A673 (cell line): Measurements from ENCODE around the gene MESP1. TPM values are rescaled to one million over a fixed set of nuclear protein-coding genes. Genes with fewer than 3 reads are reported as not detected.

ENCODE experiments used
- BruUV-seq: library from RNA; stranded (reverse); fragments of 400-500 nt; replicated peaks from 2 replicates; lab custom pipeline; 2021; lab: Mats Ljungman, UMichigan
- CTCF ChIA-PET: fragments of 300-600 bp; sonication (Branson Sonifier 250); formaldehyde crosslinking; loops from one replicate; lab custom pipeline; 2022; ENCODE audit warnings: antibody characterized with exemption; lab: Charles Lee
- POLR2A ChIA-PET: fragments of 300-600 bp; sonication (Branson Sonifier 250); formaldehyde crosslinking; loops from one replicate; lab custom pipeline; 2022; ENCODE audit warnings: antibody characterized with exemption; ENCODE audit not compliant: low non-redundant PET; lab: Charles Lee
- DNase-seq: peaks from one replicate; pipeline ENCODE4 v3.0.0-alpha.2; 2015; ENCODE audit warnings: low spot score
- H3K27ac ChIP-seq: fragments of 200-600 bp; sonication (generic); 2 replicates; pipeline ENCODE4 v1.5.1; 2016; ENCODE audit warnings: mixed run types, low read depth, mild to moderate bottlenecking, mixed read lengths, antibody characterized with exemption, low read length; ENCODE audit not compliant: poor library complexity, severe bottlenecking
- H3K27me3 ChIP-seq: fragments of 200-600 bp; sonication (generic); replicated peaks from 2 replicates; pipeline ENCODE4 v1.6.1; 2017; ENCODE audit warnings: mixed run types, low read depth, mild to moderate bottlenecking, mixed read lengths, antibody characterized with exemption, low read length; ENCODE audit not compliant: insufficient read depth, poor library complexity
- H3K36me3 ChIP-seq: fragments of 200-600 bp; sonication (generic); 2 replicates; pipeline ENCODE4 v1.6.1; 2016; ENCODE audit warnings: mixed run types, mild to moderate bottlenecking, mixed read lengths, antibody characterized with exemption, low read length; ENCODE audit not compliant: insufficient read depth, poor library complexity, severe bottlenecking
- H3K4me1 ChIP-seq: fragments of 200-600 bp; sonication (generic); 2 replicates; pipeline ENCODE4 v1.6.1; 2017; ENCODE audit warnings: mixed run types, mild to moderate bottlenecking, mixed read lengths, antibody characterized with exemption, low read length; ENCODE audit not compliant: insufficient read depth, poor library complexity, severe bottlenecking
- H3K4me3 ChIP-seq: fragments of 200-600 bp; sonication (generic); 2 replicates; pipeline ENCODE4 v1.5.1; 2016; ENCODE audit warnings: low read depth, mixed run types, mild to moderate bottlenecking, mixed read lengths, low read length; ENCODE audit not compliant: poor library complexity, severe bottlenecking
- H3K9me3 ChIP-seq: fragments of 200-600 bp; sonication (generic); 2 replicates; pipeline ENCODE4 v1.6.1; 2016; ENCODE audit warnings: mixed run types, low read depth, mild to moderate bottlenecking, mixed read lengths, antibody characterized with exemption, low read length; ENCODE audit not compliant: poor library complexity, severe bottlenecking
- EZH2 ChIP-seq: fragments of 200-600 bp; sonication (generic); IDR thresholded peaks from 2 replicates; pipeline ENCODE4 v1.6.1; 2017; ENCODE audit warnings: borderline replicate concordance, low read depth, mild to moderate bottlenecking, mixed read lengths, antibody characterized with exemption, low read length; ENCODE audit not compliant: poor library complexity, severe bottlenecking
- intact Hi-C: fragments of 100-400 bp; cut with micrococcal nuclease; formaldehyde crosslinking; loops from one replicate; pipeline ENCODE4 v1.10.0; 2022; ENCODE audit not compliant: unreplicated experiment
- total RNA-seq: library from RNA; stranded (reverse); gene quantifications from 2 replicates; pipeline ENCODE4 v1.2.3, GENCODE V29; 2021
- TF ChIP-seq, protein P1 (sequence below): fragments of 300-800, 200-600 bp; sonication (generic); conservative IDR thresholded peaks from 2 replicates; pipeline ENCODE4 v1.5.1; 2017; ENCODE audit warnings: low read depth, mild to moderate bottlenecking, antibody characterized with exemption, low read length, moderate library complexity, mixed read lengths

The MESP1 gene
- total RNA-seq, 1 experiment from 2014 or later = 6.5 TPM

DNA sequence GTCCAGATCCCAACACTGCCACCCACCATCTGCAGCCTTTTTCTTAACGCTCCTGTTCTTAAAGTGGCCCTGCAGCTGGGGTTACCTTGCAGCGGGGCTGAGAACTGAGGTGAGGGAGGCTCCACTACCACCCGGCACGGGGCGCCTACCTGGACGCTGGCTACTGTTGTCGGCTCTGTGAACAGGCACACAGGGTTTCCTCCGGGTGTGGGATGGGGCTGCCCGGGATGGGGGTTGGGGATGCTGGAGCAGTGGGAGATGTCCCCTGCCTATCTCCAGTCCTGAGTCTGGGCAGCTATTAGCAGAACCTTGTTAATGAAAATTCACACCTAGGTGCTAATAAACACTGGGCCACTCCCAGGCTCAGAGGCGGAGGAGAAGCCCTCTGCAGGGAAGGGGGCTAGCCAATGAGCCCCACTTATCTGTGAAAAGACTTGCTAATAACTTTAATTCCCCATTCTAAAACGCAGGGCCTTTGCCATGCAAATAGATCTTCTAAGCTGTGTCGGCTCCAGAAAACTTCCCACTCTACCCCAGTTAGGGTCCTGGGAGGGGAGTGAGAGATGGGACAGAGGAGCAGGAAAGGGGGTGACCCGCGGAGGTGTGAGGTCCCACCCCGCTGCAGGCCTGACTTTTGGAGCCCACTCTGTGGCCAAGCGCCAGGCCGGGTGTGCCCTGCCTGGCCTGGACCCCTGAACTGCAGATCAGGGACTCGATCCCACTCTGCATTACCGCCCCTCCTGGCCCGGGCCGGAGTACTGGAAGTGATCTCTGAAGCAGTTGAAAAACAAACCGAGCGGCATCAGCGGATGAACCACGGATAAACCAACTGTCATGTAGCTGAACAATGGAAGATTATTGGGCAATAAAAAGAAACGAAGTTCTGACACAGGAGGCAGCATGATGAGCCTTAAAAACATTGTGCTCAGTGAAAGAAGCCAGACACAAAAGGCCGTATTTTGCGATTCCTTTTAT lies 3.1 kb downstream of the MESP1 start:
- Histone ChIP-seq H3K27ac (no peak overlapping the region), H3K4me1 (peaks cover 10% of the 10 kb centered on the region), H3K27me3 (no peaks in the 10 kb centered on the region), H3K36me3 (no peaks in the 10 kb centered on the region), H3K9me3 (no peaks in the 10 kb centered on the region), H3K4me3 (no peak overlapping the region)
- intact Hi-C loops = no loop called here
- POLR2A ChIA-PET = no interaction called here
- CTCF ChIA-PET = no interaction called here
- no peak for DNase-seq
- BruUV-seq = no TSS peak
- TF ChIP-seq EZH2 = no peak
- TF ChIP-seq, protein P1, sequence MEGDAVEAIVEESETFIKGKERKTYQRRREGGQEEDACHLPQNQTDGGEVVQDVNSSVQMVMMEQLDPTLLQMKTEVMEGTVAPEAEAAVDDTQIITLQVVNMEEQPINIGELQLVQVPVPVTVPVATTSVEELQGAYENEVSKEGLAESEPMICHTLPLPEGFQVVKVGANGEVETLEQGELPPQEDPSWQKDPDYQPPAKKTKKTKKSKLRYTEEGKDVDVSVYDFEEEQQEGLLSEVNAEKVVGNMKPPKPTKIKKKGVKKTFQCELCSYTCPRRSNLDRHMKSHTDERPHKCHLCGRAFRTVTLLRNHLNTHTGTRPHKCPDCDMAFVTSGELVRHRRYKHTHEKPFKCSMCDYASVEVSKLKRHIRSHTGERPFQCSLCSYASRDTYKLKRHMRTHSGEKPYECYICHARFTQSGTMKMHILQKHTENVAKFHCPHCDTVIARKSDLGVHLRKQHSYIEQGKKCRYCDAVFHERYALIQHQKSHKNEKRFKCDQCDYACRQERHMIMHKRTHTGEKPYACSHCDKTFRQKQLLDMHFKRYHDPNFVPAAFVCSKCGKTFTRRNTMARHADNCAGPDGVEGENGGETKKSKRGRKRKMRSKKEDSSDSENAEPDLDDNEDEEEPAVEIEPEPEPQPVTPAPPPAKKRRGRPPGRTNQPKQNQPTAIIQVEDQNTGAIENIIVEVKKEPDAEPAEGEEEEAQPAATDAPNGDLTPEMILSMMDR = no peak

DNA sequence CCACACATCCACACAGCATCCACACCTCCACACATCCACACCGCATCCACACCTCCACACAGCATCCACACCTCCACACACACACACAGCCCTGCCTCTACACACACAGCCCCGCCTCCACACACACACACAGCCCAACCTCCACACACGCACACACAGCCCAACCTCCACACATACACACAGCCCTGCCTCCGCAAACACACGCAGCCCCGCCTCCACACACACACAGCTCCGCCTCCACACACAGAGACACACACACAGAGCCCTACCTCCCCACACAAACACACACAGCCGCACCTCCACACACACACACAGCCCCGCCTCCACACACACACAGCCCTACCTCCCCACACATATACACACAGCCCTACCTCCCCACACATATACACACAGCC lies 4.7 kb downstream of the MESP1 start:
- Histone ChIP-seq H3K9me3 (no peaks in the 10 kb centered on the region), H3K27me3 (no peaks in the 10 kb centered on the region), H3K4me1 (peaks cover 10% of the 10 kb centered on the region), H3K36me3 (no peaks in the 10 kb centered on the region), H3K4me3 (no peak overlapping the region), H3K27ac (no peak overlapping the region)
- no peak for TF ChIP-seq EZH2
- TF ChIP-seq, protein P1 = no peak
- DNase-seq = no peak
- no TSS peak for BruUV-seq
- intact Hi-C loops = no loop called here
- CTCF ChIA-PET = no interaction called here
- POLR2A ChIA-PET = no interaction called here

DNA sequence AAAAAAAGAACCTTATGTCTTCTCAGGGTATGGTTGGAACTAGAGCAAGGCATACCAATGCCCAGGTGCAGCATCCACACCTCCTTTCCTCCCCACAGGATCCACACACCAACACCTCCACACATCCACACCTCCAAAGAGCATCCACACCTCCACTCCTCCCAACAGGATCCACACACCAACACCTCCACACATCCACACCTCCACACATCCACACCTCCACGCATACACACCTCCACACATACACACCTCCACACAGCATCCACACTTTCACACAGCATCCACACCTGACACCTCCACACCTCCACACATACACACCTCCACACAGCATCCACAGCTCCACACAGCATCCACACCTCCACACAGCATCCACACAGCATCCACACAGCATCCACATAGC lies 5.3 kb downstream of the MESP1 start:
- POLR2A ChIA-PET = no interaction called here
- Histone ChIP-seq H3K4me1 (peaks cover 10% of the 10 kb centered on the region), H3K4me3 (no peak overlapping the region), H3K9me3 (no peaks in the 10 kb centered on the region), H3K27ac (no peak overlapping the region), H3K36me3 (no peaks in the 10 kb centered on the region), H3K27me3 (no peaks in the 10 kb centered on the region)
- no peak for DNase-seq
- intact Hi-C loops = no loop called here
- CTCF ChIA-PET = no interaction called here
- no peak for TF ChIP-seq EZH2
- TF ChIP-seq, protein P1 = no peak
- BruUV-seq = no TSS peak
